ENCODE data around the gene WDR5.

- TF ChIP-seq CTCF (IDR thresholded peaks at IDR 0.05; ENCODE audit: poor library complexity) (no peak), EZH2 (IDR thresholded peaks at IDR 0.05; ENCODE audit: borderline replicate concordance) (no peak), EZH2phosphoT487 (IDR thresholded peaks at IDR 0.05; ENCODE audit: low read depth, severe bottlenecking, unreplicated experiment) (no peak)
Observed at GRCh38 chr9:134144801-134145200, 8.9 kb downstream of the WDR5 start.

All from hepatocyte (in vitro differentiated cells).